CD4-positive, alpha-beta T cell treated with Interleukin-6 at 100 ng/mL for 8 hours (primary cell): Measurements from ENCODE around the gene DCN.
"Not testable (repeated sequence)": the region's sequence is repeated elsewhere in the genome, so short reads cannot be mapped to it uniquely, and the experiment has no call there.

Experiments used
- DNase-seq: peaks from one replicate; pipeline ENCODE4 v3.0.0-alpha.2; 2020; ENCODE audit warnings: mixed read lengths, low spot score

The DCN gene, protein sequence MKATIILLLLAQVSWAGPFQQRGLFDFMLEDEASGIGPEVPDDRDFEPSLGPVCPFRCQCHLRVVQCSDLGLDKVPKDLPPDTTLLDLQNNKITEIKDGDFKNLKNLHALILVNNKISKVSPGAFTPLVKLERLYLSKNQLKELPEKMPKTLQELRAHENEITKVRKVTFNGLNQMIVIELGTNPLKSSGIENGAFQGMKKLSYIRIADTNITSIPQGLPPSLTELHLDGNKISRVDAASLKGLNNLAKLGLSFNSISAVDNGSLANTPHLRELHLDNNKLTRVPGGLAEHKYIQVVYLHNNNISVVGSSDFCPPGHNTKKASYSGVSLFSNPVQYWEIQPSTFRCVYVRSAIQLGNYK

DNA sequence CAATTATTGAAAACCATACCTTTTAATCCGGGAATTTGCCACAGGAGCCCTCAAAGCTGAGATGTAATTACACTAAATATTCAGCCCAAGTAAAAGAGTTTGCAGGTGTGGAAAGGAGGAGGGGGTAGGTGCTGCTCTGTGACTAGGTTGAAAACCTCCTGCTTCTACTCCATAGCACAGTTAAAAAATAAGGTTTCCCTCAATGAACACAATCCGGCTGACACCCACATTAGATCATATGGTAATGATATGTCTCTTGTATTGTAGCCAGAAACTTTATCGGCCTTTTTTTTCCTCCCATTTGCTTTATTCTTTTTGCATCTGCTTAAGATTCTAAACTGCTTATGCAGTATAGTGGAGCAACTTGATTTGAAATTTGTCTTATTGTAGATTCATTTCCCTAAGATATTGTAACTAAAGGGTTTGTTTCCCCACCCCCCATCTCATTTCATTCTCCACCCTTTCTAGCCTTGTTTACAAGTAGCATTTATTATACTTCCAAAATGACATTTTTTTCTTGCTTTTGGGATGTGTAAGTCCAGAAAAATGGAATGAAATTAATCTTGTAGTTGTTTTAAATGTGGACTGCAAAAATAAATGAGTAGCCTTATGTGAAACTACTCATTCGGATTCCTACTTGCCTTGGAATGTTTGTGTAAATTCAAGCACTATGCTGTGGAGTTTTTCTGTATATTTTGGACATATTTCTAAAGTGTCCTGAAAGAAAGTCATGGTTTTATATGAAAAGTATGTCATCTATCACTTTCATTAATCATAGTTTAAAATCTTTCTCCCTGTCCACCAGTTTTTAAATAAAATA is at the start of gene DCN:
Gene DCN (minus strand): TSS at position 182 of the 820 bp plus-strand sequence. CDS start 4,265 bp downstream, outside the sequence.
- no peak for DNase-seq

DNA sequence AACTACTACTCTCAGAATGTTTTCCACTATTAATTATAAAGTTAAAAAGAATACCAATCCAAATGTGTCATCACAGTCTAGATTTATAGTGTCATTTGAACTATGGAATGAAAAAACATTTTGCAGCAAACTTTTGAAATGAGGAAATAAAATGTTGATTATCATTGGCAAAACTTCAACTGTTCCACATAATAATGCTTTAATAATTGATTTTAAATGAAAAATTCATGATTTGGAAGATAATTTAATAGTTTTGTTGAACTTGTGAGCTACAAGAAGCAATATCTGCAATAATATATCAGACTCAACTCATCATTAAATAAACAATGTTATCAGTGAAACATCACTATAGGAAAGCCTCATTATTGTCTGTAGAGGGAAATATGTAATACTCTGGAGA is 48.2 kb upstream of the DCN start:
- DNase-seq, result no peak

DNA sequence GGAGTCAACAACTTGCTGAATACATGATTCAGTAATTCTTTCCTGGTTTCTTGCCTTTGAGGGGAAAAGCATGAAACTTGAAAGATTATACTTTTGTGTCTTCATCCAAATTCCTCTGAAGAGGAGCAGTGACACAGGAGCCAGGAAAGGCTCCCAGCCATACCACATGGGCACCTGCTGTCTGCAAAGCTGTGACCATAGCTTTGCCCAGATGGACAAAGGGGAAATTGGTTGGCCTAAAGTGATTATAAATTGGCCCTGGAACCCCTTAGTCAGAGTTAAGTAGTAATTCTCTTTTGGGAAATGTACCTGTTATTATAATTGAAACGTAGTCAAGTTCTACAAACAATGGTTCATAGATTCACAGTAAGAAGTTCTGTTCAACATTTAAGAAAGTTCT is 44.3 kb upstream of the DCN start:
- DNase-seq, result no peak

DNA sequence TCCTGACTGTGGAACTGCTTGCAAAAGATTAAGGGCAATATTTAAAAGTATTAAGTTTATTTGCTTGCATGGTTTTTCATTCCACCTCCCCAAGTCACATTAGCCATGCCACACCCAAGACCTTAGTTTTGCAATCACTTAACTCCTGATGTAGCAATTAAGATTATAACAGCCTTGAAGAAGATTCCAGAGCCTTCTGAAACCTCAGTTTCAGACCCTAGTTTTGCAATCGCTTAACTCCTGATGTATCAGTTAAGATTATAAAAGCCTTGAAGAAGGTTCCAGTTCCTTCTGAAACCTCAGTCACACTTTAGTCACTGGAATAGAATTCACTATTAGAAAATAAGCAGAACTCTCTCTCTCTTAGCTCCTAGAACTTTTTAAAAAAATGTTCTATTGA is 42.7 kb upstream of the DCN start:
- no peak for DNase-seq

DNA sequence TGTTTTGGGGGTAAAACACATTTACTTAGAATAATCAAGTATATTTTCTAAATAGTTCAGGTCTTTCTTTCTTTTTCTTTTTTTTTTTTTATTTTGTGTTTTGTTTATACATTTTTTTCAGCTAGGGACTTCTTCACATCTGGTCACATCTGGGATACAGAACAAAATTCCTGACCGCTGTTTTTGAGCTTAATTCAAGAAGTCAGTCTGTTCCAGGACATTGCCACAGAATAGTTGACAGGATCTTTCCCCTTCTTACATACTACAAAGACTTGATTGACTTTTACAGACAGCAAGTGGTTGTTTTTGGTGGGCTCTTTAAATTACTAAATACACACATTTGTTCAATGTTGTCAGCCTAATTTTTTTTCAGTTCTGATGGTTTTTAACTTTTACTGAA is 41.8 kb upstream of the DCN start:
- DNase-seq, result no peak

DNA sequence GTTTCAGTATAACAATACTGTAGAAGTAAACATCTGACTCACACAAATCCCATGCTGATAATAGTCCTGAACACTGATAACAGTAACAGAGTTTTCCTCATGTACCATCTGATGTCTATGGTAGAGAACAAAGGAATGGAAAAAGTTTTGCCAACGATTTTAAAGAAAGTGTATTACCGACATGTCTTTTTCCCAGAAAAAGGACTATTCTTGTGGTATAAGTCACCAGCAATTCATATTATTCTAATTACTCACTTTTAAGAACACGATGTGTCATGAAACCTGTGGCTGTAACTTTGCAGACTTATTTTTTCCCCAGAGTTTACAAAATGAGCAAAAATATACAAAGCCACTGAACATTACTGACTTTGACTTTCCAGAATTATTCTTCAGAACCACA is 40.1 kb upstream of the DCN start:
- DNase-seq, result no peak

DNA sequence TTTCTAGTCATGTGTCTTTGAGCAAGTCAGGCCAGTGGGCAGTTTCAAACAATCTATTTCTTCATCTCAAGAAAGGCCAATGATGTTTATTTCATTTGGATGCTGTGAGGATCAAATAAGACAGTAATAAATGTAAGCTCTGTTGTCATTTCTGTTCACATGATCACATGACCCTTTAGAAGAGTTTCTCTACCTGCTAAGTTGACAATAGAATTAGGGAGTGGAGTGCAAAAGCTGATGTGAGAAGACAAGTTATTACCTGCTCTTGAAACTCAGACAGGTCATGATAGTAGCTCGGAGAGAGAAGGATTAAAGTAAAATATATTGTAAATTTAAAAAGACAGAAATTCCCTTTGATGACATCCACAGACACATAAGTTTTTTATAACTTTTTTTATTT is 37.3 kb upstream of the DCN start:
- no peak for DNase-seq

DNA sequence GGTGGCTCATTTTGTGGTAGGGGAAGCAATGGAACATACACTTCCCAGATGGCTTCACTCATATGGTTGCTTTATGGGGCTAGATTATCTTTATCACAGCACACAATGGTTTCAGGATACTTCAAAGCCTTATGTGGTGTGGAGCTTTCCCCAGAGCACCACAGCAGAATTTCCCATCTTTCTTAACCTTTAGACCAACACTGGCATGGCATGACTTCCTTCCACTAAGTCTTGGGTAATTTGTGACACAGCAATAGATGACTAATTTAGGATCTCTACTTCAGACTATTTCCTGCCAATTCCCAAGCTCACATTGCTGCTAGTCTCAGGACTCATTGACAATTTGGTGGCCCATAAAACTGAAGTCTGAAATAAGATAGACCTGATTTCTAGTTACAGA is 36.9 kb upstream of the DCN start:
- DNase-seq, result no peak

DNA sequence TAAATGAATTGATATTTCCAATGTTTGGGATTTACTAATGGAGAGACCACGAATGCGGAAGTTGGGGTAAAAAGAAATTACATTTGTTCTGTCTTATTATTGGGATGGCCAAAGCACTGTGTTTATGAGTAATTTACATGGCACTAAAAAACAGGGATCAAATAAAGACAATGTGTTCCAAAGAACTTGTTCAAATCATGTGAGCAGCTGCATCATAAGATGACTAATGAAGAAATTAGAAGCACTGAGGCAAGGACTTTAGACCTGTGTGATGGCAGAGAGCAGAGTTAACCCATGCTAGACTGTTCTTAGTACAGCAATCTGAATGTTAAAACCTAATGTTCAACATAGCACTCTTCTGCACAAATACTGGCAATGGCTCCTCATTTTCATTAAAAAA is 34.3 kb upstream of the DCN start:
- DNase-seq, result no peak

DNA sequence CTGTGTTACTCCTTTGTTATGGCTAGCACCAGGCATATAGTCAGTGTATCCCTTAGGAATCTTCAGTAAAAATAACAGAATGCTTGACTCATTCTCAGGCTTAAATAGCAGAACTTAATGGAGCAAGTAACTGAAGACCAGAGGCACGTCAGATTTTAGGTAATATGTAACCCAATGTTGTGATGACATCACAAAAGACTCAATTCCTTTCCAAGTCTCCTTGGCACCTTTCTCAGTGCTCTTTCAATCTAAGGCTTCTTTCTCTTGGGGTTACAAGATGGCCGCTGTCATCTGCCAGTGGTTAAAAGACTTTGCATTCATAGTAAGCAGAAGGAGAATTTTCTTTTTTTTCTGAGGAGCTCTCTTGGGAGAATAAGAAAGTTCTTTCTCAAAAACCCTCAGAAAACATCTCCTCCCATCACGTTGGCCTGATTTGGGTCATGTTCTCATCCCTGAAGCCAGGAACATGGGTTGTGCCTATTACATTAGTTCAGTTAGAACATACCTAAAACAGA is 33.4 kb upstream of the DCN start:
- no peak for DNase-seq

DNA sequence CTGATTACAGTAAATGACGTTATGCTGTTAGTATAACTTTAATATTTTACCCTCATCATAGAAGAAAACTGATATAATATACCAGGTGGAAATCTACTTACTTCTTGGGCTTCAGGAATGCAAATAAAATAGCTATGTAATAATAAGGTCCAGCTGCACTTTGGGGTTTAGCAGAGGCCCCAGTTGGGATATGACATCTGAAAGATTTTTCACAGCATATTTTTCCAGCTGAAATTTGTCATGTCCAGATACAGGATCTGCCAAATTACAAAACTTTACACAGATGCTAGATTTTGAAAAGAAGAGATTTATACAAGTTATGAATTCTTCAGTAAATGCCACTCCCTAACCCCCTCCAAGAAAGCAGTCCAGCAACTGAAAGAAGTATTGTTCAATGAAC is 29.2 kb upstream of the DCN start:
- no peak for DNase-seq

DNA sequence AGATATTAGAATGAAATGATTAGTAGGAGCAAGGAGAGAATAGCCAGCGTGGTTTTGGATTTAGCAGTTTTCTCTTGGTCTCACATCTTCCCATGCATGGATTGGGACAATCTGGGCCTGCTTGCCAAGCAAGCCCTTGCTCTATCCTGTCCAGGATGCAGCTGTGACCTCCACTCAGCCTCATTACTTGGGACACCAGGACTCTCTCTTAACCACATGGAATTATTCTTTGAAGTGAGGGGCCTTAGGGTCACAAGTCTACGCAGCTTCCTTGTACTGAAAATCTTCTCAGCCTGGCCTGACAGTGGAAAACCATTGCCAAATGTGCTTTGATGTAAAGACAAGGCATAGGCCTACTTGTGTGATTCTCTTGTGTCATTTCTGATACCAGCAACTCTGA is 28.0 kb upstream of the DCN start:
- no peak for DNase-seq

DNA sequence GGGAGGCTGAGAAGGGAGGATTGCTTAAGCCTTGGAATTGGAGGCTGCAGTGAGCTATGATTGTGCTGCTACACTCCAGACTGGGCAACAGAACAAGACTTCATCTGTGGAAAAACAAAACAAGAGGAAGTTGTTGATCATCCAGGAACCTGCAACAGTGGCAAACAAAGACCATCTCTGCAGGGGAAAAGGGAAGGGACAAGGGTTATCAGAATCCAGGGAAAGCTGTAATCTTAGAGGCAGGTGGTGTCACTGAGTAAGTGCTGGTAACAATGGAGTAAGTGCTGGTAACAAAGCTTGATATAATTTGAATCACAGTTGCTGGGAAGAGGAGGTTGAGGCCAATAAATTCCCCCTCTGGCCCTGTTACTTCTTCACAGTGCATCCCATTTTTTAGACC is 27.5 kb upstream of the DCN start:
- no peak for DNase-seq

DNA sequence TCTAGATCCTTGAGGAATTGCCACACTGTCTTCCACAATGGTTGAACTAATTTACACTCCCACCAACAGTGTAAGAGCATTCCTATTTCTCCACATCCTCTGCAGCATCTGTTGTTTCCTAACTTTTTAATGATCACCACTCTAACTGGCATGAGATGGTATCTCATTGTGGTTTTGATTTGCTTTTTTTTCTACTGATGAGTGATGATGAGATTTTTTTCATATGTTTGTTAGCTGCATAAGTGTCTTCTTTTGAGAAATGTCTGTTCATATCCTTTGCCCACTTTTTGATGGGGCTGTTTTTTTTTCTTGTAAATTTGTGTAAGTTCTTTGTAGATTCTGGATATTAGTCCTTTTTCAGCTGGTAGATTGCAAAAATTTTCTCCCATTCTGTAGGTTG is 24.7 kb upstream of the DCN start:
- not testable (repeated sequence) for DNase-seq

DNA sequence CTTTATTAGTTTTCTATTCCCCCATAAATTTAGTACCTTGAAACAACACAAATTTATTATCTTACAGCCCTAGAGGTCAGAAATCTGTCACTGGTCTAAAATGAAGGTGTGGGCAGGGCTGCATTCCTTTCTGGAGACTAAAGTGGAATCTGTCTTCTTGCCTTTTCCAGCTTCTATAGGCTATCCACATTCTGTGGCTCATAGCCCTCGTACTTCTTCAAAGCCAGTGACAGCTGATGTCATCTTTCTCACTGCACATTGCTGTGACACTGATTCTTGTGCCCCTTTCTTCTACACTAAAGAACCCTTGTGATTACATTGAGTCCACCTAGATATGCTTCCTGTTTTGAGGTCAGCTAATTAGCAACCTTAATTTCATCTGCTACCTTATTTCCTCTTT is 23.2 kb upstream of the DCN start:
- no peak for DNase-seq

DNA sequence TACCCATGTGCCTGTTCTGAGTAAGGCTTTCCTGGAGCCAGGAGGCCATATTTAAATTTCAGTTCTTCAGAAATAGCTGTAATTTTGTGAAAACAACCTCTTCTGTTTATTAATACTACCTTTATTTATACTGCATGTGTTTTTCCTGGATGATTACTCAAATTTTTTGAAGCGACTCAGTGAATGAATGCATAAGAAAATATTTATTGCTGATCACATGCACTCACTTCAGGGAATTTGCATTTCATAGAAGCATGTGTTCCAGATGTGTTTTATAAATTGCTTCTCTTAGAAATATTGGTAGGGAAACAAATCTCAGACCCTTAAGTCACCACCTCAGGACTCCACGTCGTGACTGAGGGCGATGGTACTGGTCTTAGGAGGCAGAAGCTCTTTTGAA is 21.8 kb upstream of the DCN start:
- DNase-seq, result no peak

DNA sequence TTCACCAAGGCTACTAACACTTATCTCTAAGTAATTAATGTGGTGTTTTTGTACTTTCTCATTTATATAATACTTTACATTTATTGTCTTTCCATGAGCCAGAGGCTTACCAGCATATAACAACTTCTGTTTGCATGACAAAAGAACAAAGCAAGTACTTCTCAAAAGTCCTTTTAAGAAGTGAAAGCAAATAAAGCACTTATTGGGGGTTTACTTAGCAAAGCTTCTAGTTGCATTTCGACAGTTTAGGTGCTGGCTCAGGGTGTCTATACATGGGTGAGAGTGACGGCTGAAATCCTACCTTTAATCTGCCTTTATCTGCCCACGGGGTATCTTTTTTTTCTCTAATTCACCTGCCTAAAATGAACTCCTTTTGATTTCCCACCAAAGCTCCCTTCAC is 21.0 kb upstream of the DCN start:
- DNase-seq, result no peak

DNA sequence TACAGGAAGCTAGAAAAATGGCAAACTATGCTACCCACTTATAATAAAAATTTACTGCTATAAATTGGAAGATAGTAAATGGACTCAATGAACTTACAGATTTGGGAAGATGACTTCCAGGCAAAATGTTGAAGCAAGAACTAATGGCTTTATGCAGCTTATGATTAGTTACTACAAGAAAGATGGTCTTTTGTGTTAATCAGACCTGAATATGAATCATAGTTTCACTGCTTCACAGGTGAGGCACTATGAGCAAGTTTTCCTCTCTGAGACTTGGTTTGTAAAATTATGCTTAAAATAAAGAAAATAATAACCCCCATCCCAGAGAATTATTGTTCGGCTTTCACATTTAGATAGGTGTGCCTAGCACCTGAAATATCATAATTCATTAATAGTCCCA is 19.8 kb upstream of the DCN start:
- DNase-seq, result no peak

DNA sequence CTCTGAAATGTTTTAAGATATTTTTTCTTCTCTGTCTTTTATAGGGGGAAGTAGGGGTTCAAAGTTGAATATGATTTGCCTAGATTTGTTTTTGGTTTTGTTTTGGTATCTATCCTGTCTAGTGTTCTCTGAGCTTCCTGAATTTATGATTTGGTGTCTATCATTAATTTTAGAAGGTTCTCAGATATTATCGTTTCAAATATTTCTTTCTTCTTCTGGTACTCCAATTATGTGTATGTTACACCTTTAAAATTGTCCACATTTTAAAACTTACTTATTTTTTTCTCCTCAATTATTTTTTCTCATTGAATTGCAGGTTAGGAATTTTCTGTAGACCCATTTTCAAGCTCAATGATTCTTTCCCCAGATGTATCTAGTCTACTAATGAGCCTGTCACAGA is 13.8 kb upstream of the DCN start:
- no peak for DNase-seq

DNA sequence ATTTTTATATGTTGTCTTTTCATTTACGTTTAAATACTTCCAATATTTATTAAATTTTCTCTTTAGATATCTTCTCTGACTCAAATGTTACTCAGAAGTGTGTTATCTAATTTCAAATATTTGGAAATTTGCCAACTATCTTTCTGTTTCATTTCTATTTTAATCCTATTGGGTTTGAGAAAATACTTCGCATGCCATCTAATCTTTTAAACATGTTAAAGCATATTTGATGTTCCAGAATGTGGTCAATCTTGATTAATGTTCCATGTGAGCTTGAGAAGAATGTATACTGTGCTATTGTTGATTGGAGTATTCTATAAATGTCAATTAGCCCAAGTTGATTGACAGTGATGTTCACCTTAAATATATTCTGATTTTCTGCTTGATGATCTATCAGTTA is 11.9 kb upstream of the DCN start:
- no peak for DNase-seq

DNA sequence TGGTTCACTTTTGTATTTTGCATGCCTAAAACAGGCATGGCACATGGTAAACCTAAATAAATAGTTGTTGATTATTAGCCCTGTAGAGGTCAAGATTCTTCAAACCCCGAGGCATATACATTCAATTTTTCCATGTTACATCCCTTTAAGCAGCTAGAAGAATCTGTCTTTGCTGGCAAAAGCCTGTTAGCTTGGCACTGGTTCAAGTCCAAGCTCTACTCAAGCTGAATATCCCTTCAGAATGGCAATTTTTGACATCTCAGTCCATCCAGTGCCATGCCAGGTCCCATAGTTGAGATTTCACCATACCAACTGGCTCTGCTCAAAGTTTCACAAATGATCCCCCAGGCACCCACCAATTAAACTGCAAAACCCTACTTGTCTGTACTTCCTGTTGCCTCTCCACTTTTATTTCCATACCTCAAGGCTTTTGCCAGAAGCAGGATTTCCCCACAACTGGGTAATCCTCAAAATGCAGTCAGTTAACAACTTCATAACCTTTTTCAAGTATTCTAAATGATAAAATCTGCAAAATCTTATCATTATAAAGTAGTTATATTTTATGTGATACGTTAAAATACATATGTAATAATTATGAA is 9.0 kb upstream of the DCN start:
- no peak for DNase-seq

DNA sequence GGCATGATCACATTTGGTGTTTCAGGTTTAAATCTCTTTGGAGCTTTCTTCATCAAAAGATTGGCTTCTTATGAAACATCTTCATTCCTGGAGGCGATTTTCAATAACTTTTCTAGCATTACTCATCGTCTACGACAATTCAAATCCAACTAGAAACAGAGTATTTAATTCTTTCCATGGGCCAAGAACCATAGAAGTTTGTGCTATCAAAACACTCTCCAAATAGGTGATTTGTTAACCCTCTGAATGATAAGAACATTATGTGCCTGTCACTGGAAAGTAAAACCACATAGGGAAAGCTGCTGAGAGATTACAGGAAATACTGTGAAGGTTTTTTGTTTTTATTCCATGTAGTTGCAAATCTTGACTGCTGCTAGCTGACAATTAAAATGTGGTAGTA is 6.9 kb upstream of the DCN start:
- no peak for DNase-seq

DNA sequence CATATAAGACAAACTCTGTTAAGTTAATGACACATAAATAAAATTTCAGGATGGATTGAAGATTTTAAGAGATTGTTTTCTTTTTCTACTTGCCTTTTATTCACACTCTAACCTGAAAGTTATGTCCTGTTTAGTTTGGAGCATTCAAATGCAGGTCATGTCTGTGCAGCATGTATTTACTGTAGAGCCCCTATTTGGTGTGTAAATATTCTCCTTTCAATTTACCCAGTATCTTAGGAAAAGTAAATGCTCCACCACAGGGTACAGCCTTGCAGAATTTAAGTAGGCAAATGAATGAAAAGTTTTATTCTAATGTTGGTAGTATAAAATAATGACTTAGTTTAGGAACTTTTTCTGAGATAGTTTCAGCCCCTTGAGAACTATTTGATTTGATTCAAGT is 6.2 kb upstream of the DCN start:
- no peak for DNase-seq
